Retinal pigment epithelial cell (primary cell): Measurements from ENCODE around the gene CRYBG1.

Experiments used
- DNase-seq: peaks from one replicate; pipeline ENCODE4 v3.0.0-alpha.2; 2010; ENCODE audit warnings: low read depth
- H3K4me3 ChIP-seq: 2 replicates; pipeline ENCODE4 v1.5.1; 2011; ENCODE audit warnings: mild to moderate bottlenecking, low read length, control low read depth, moderate library complexity
- TF ChIP-seq, protein P1 (sequence below): conservative IDR thresholded peaks from 2 replicates; pipeline ENCODE4 v1.5.1; 2011; ENCODE audit warnings: low read depth, low read length, control low read depth, inconsistent platforms

The CRYBG1 gene

DNA sequence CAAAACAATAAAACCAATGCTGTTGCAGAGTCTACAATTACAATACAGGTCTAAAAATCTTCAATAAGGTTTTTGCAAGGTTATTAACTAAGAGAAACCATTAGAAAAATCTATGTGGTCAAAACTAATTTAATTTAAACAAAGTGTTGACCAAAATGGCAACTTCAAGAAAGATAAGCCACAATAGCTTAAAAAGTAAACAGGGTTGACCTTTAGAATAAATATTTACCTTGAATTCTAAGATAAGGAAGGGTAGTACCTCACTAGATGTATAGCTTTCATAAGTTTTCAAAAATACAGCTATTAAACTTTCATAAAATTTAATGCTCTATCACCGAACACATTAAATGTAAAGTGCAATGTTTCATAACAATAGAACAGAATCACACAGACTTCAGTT, 257.3 kb downstream of the CRYBG1 start:
- DNase-seq: no peak
- TF ChIP-seq, protein P1, sequence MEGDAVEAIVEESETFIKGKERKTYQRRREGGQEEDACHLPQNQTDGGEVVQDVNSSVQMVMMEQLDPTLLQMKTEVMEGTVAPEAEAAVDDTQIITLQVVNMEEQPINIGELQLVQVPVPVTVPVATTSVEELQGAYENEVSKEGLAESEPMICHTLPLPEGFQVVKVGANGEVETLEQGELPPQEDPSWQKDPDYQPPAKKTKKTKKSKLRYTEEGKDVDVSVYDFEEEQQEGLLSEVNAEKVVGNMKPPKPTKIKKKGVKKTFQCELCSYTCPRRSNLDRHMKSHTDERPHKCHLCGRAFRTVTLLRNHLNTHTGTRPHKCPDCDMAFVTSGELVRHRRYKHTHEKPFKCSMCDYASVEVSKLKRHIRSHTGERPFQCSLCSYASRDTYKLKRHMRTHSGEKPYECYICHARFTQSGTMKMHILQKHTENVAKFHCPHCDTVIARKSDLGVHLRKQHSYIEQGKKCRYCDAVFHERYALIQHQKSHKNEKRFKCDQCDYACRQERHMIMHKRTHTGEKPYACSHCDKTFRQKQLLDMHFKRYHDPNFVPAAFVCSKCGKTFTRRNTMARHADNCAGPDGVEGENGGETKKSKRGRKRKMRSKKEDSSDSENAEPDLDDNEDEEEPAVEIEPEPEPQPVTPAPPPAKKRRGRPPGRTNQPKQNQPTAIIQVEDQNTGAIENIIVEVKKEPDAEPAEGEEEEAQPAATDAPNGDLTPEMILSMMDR: no peak
- H3K4me3 ChIP-seq: no peak overlapping the region

DNA sequence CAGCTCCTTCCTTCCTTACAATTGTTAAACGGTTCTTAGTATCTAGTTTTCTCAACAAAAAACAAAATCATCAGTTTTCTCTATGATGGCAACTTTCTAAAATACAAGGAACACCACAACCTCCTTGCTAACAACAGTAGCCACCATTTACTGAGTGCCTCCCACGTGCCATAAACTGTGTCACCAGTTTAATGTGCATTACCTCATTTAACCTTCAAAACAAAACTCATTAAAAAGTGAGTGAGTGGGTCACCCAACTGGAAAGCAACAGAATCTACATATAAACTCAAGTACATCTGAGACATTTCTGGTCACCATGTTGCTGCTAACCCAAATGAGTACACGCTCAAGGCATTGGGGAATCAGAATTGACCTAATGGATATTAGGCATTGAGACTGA, 257.8 kb downstream of the CRYBG1 start:
- TF ChIP-seq, protein P1: no peak
- no peak overlapping the region for H3K4me3 ChIP-seq
- no peak for DNase-seq

DNA sequence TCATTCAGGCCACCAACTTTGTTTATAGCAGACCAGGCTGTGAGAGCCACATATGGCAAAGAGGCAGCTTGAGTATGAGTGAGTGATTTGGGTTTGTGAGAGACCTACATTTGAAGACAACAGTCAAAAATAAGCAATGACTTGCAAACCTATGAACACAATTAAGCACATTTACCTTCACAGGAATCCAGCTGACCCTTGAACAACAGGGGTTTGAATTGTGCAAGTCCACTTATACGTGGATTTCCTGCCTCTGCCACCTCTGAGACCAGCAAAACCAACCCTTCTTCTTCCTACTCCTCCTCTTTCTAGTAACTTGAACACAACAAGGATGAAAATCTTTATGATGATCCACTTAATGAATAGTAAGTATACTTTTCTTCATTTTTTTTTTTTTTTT, 258.7 kb downstream of the CRYBG1 start:
- no peak for DNase-seq
- H3K4me3 ChIP-seq: no peak overlapping the region
- TF ChIP-seq, protein P1: no peak

DNA sequence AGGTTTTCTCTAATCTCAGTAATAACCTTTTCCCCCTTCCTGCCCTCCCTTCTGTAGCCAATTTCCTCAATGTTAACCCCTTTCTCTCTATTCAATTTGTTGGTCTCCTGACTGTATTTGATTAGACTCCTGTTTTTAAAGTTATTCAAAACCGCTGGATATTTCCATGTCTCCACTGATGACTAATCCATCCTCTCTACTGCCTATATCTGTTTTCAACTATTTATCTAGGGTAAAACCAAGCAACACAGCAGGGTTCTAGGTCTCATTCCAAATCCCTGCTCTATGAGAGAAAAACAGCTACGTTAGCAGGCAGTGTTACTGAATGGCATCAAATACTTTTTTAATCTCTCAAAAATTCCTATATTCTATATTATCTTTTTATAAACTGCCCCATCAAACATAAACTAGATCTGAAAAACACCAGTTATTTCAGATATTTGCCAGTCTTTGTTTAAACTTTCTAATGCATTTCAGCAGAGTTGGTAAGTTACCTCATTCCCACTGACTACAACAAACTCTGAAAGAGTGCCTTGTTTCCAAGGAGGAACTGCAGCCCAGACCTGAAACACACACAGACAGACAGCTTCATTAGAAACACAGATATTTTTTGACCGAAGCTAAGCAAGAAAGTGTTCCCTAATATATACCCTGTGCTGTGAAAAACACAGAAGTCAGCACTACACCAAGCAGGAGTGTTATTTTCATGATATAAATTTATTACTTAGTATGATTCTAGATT, 260.6 kb downstream of the CRYBG1 start:
- TF ChIP-seq, protein P1: no peak
- H3K4me3 ChIP-seq: no peak overlapping the region
- DNase-seq: no peak
